Memory B cell (primary cell): ENCODE data around the gene CTNND2.
"Not testable (repeated sequence)": the region's sequence is repeated elsewhere in the genome, so short reads cannot be mapped to it uniquely, and the experiment has no call there.

Experiments
- ATAC-seq: fragments of 150-1000 bp; cut with Tn5 transposase; 2 replicates; pipeline ENCODE4 v1.10.0; 2021; ENCODE audit warnings: low read depth, mild to moderate bottlenecking, moderate library complexity
- DNase-seq, 2 donors: peaks; one replicate each; pipeline ENCODE4 v3.0.0; 2022; ENCODE audit warnings: low spot score in 2 of 2
- H3K27ac Mint-ChIP-seq: one replicate; pipeline ENCODE4 v1.8.0; 2022; ENCODE audit warnings: mild to moderate bottlenecking, moderate library complexity, mixed read lengths
- H3K27me3 Mint-ChIP-seq: one replicate; pipeline ENCODE4 v1.8.0; 2022; ENCODE audit warnings: mixed read lengths
- H3K36me3 Mint-ChIP-seq: one replicate; pipeline ENCODE4 v1.8.0; 2022; ENCODE audit warnings: mild to moderate bottlenecking, mixed read lengths
- H3K4me1 Mint-ChIP-seq: one replicate; pipeline ENCODE4 v1.8.0; 2022; ENCODE audit warnings: mixed read lengths
- H3K4me3 Mint-ChIP-seq: one replicate; pipeline ENCODE4 v1.8.0; 2022; ENCODE audit warnings: mild to moderate bottlenecking, moderate library complexity, mixed read lengths
- H3K9me3 Mint-ChIP-seq: one replicate; pipeline ENCODE4 v1.8.0; 2022; ENCODE audit warnings: mixed read lengths

The CTNND2 gene

GRCh38 chr5:11420969-11421368 lies 483.3 kb downstream of the CTNND2 start:
- DNase-seq (no peak), ATAC-seq (no peak)
- no peaks in the 10 kb centered on the region for H3K36me3 Mint-ChIP-seq
- no peak overlapping the region for H3K4me3 Mint-ChIP-seq
- H3K27me3 Mint-ChIP-seq: no peaks in the 10 kb centered on the region
- no peak overlapping the region for H3K27ac Mint-ChIP-seq
- no peaks in the 10 kb centered on the region for H3K4me1 Mint-ChIP-seq
- peaks cover 6% of the 10 kb centered on the region for H3K9me3 Mint-ChIP-seq

- Mint-ChIP-seq H3K27me3 (no peaks in the 10 kb centered on the region), H3K36me3 (no peaks in the 10 kb centered on the region)
These were observed 488.5 kb downstream of the CTNND2 start for GRCh38 chr5:11415751-11416150.

GRCh38 chr5:11414732-11415131 lies 489.5 kb downstream of the CTNND2 start:
- H3K9me3 Mint-ChIP-seq, DNase-seq, ATAC-seq, H3K36me3 Mint-ChIP-seq, H3K4me3 Mint-ChIP-seq, H3K4me1 Mint-ChIP-seq, H3K27ac Mint-ChIP-seq, H3K27me3 Mint-ChIP-seq: not testable (repeated sequence)

More at GRCh38 chr5:11415751-11416150, 488.5 kb downstream of the CTNND2 start:
- H3K9me3 Mint-ChIP-seq: peaks cover 6% of the 10 kb centered on the region
- H3K27ac Mint-ChIP-seq: no peak overlapping the region
- H3K4me1 Mint-ChIP-seq: no peaks in the 10 kb centered on the region
- no peak for ATAC-seq
- no peak for DNase-seq
- H3K4me3 Mint-ChIP-seq: no peak overlapping the region

- Mint-ChIP-seq H3K9me3 (no peaks in the 10 kb centered on the region), H3K4me3 (no peak overlapping the region), H3K36me3 (no peaks in the 10 kb centered on the region), H3K27ac (no peak overlapping the region), H3K27me3 (no peaks in the 10 kb centered on the region), H3K4me1 (no peaks in the 10 kb centered on the region)
- ATAC-seq: no peak
- no peak for DNase-seq
These were observed 492.6 kb downstream of the CTNND2 start for GRCh38 chr5:11411621-11412020.

- no peaks in the 10 kb centered on the region for H3K27me3 Mint-ChIP-seq
- ATAC-seq (no peak), DNase-seq (no peak)
- H3K27ac Mint-ChIP-seq: no peak overlapping the region
- no peaks in the 10 kb centered on the region for H3K4me1 Mint-ChIP-seq
- H3K4me3 Mint-ChIP-seq: no peak overlapping the region
- H3K36me3 Mint-ChIP-seq: no peaks in the 10 kb centered on the region
- H3K9me3 Mint-ChIP-seq: no peaks in the 10 kb centered on the region
These were observed 496.6 kb downstream of the CTNND2 start for GRCh38 chr5:11407556-11408145.

- Mint-ChIP-seq H3K4me3 (no peak overlapping the region), H3K4me1 (no peaks in the 10 kb centered on the region), H3K36me3 (no peaks in the 10 kb centered on the region), H3K27me3 (no peaks in the 10 kb centered on the region), H3K9me3 (no peaks in the 10 kb centered on the region), H3K27ac (no peak overlapping the region)
- DNase-seq (no peak), ATAC-seq (no peak)
These were observed 503.9 kb downstream of the CTNND2 start for GRCh38 chr5:11400316-11400715.

GRCh38 chr5:11398728-11399127 lies 505.5 kb downstream of the CTNND2 start:
- DNase-seq (no peak), ATAC-seq (no peak)
- Mint-ChIP-seq H3K36me3 (no peaks in the 10 kb centered on the region), H3K27ac (no peak overlapping the region), H3K4me1 (no peaks in the 10 kb centered on the region), H3K4me3 (no peak overlapping the region), H3K9me3 (no peaks in the 10 kb centered on the region), H3K27me3 (peaks cover 3% of the 10 kb centered on the region)

- DNase-seq (no peak), ATAC-seq (no peak)
- H3K27ac Mint-ChIP-seq: no peak overlapping the region
- H3K27me3 Mint-ChIP-seq: peaks cover 3% of the 10 kb centered on the region
- no peak overlapping the region for H3K4me3 Mint-ChIP-seq
- no peaks in the 10 kb centered on the region for H3K9me3 Mint-ChIP-seq
- H3K36me3 Mint-ChIP-seq: no peaks in the 10 kb centered on the region
- no peaks in the 10 kb centered on the region for H3K4me1 Mint-ChIP-seq
These were observed 506.7 kb downstream of the CTNND2 start for GRCh38 chr5:11397549-11397948.

- Mint-ChIP-seq H3K4me1 (no peaks in the 10 kb centered on the region), H3K27ac (no peak overlapping the region), H3K9me3 (no peaks in the 10 kb centered on the region), H3K36me3 (no peaks in the 10 kb centered on the region), H3K4me3 (no peak overlapping the region), H3K27me3 (peaks cover 3% of the 10 kb centered on the region)
- ATAC-seq (no peak), DNase-seq (no peak)
These were observed 507.3 kb downstream of the CTNND2 start for GRCh38 chr5:11396917-11397316.

- Mint-ChIP-seq H3K9me3 (no peaks in the 10 kb centered on the region), H3K4me1 (no peaks in the 10 kb centered on the region), H3K4me3 (no peak overlapping the region), H3K36me3 (no peaks in the 10 kb centered on the region), H3K27ac (no peak overlapping the region), H3K27me3 (peaks cover 3% of the 10 kb centered on the region)
- ATAC-seq: no peak
- DNase-seq: no peak
These were observed 509.3 kb downstream of the CTNND2 start for GRCh38 chr5:11394933-11395332.

- DNase-seq: no peak
- Mint-ChIP-seq H3K27ac (no peak overlapping the region), H3K9me3 (no peaks in the 10 kb centered on the region), H3K27me3 (peaks cover 9% of the 10 kb centered on the region), H3K4me1 (peaks cover 2% of the 10 kb centered on the region), H3K36me3 (no peaks in the 10 kb centered on the region), H3K4me3 (no peak overlapping the region)
- ATAC-seq: no peak
These were observed 513.9 kb downstream of the CTNND2 start for GRCh38 chr5:11390291-11390767.

GRCh38 chr5:11387382-11387781 lies 516.9 kb downstream of the CTNND2 start:
- ATAC-seq (no peak), DNase-seq (no peak)
- peaks cover 13% of the 10 kb centered on the region for H3K27me3 Mint-ChIP-seq
- no peak overlapping the region for H3K27ac Mint-ChIP-seq
- H3K4me1 Mint-ChIP-seq: peaks cover 5% of the 10 kb centered on the region
- H3K9me3 Mint-ChIP-seq: no peaks in the 10 kb centered on the region
- H3K36me3 Mint-ChIP-seq: no peaks in the 10 kb centered on the region
- H3K4me3 Mint-ChIP-seq: no peak overlapping the region

GRCh38 chr5:11386398-11386797 lies 517.8 kb downstream of the CTNND2 start:
- H3K9me3 Mint-ChIP-seq: no peaks in the 10 kb centered on the region
- peaks cover 5% of the 10 kb centered on the region for H3K4me1 Mint-ChIP-seq
- H3K36me3 Mint-ChIP-seq: no peaks in the 10 kb centered on the region
- ATAC-seq (no peak), DNase-seq (no peak)
- H3K27ac Mint-ChIP-seq: no peak overlapping the region
- H3K27me3 Mint-ChIP-seq: peaks cover 13% of the 10 kb centered on the region
- H3K4me3 Mint-ChIP-seq: no peak overlapping the region

- peaks cover 15% of the 10 kb centered on the region for H3K27me3 Mint-ChIP-seq
These were observed 518.3 kb downstream of the CTNND2 start for GRCh38 chr5:11385901-11386293.

GRCh38 chr5:11385251-11385900 lies 518.9 kb downstream of the CTNND2 start:
- Mint-ChIP-seq H3K27me3 (peaks cover 15% of the 10 kb centered on the region), H3K4me1 (peaks cover 5% of the 10 kb centered on the region), H3K36me3 (no peaks in the 10 kb centered on the region), H3K4me3 (no peak overlapping the region), H3K27ac (no peak overlapping the region), H3K9me3 (no peaks in the 10 kb centered on the region)
- DNase-seq (no peak), ATAC-seq (no peak)

More at GRCh38 chr5:11385901-11386293, 518.3 kb downstream of the CTNND2 start:
- H3K27ac Mint-ChIP-seq: no peak overlapping the region
- peaks cover 5% of the 10 kb centered on the region for H3K4me1 Mint-ChIP-seq
- ATAC-seq (no peak), DNase-seq (no peak)
- H3K36me3 Mint-ChIP-seq: no peaks in the 10 kb centered on the region
- H3K9me3 Mint-ChIP-seq: no peaks in the 10 kb centered on the region
- H3K4me3 Mint-ChIP-seq: no peak overlapping the region
